GM12878 (cell line): ENCODE measurements around the gene BEST2. TPM values are rescaled to one million over a fixed set of nuclear protein-coding genes. Genes with fewer than 3 reads are reported as not detected.
A peak's percentile ranks its signal among the peaks of the same experiment; 100 is the strongest.

Source experiments
- DPF2 ChIP-seq: fragments of 450-650 bp; IDR thresholded peaks from 2 replicates; pipeline ENCODE4 v1.6.1; 2017; ENCODE audit warnings: mild to moderate bottlenecking
- JUNB ChIP-seq: IDR thresholded peaks from 2 replicates; pipeline ENCODE4 v1.6.1; 2016; ENCODE audit warnings: antibody characterized with exemption, mild to moderate bottlenecking
- KDM1A ChIP-seq: fragments of 200-600 bp; sonication (generic); IDR thresholded peaks from 2 replicates; pipeline ENCODE4 v1.6.1; 2016; ENCODE audit warnings: borderline replicate concordance
- POLR2A ChIP-seq: IDR thresholded peaks from 2 replicates; pipeline ENCODE4 v1.6.1; 2011; ENCODE audit warnings: low read depth, mild to moderate bottlenecking, low read length
- TARDBP ChIP-seq: IDR thresholded peaks from 2 replicates; pipeline ENCODE4 v1.6.1; 2016; ENCODE audit warnings: borderline replicate concordance
- ZZZ3 ChIP-seq: IDR thresholded peaks from 2 replicates; pipeline ENCODE4 v1.6.1; 2011; ENCODE audit warnings: low read depth; ENCODE audit not compliant: control insufficient read depth, insufficient read length
- polyA plus RNA-seq, 11 experiments: library from polyadenylated mRNA; depleted of rRNA in 4 of 11; unstranded in 6 of 11; stranded (reverse) in 5 of 11; fragments of >200 nt; fragmentation: Nextera tagmentation in 4 of 11; fragmentation: Illumina TruSeq in 1 of 11; extraction: Ambion mirVana in 4 of 11; extraction: Trizol in 1 of 11; gene quantifications; 1 replicate in 1 of 11; 2 replicates in 10 of 11; pipeline versions ENCODE4 v1.2.1 to v1.2.3, GENCODE V29; 2011 to 2016; ENCODE audit warnings: inconsistent platforms in 2 of 11, missing spikeins in 2 of 11, low read depth in 1 of 11
- total RNA-seq, 4 experiments: library from RNA; depleted of rRNA in 3 of 4; stranded (reverse); fragments of >200 nt in 3 of 4; fragmentation: Illumina TruSeq in 1 of 4; extraction: Trizol in 1 of 4; gene quantifications; 2 replicates each; pipeline versions ENCODE4 v1.2.1 to v1.2.3, GENCODE V29; 2013 to 2021
- TF ChIP-seq, protein P1 (sequence below): IDR thresholded peaks from 2 replicates; pipeline ENCODE4 v1.6.1; 2012; ENCODE audit warnings: mild to moderate bottlenecking, low read depth, low read length
- TF ChIP-seq, protein P2 (sequence below): fragments of 450-650 bp; IDR thresholded peaks from 2 replicates; pipeline ENCODE4 v1.6.1; 2017; ENCODE audit warnings: mild to moderate bottlenecking
- TF ChIP-seq, protein P3 (sequence below): IDR thresholded peaks from 2 replicates; pipeline ENCODE4 v1.6.1; 2012; ENCODE audit warnings: low read depth, low read length, improper control_type of control experiment
- TF ChIP-seq, protein P4 (sequence below): IDR thresholded peaks from 2 replicates; pipeline ENCODE4 v1.6.1; 2011; ENCODE audit warnings: mild to moderate bottlenecking, low read depth, low read length, moderate library complexity; ENCODE audit not compliant: insufficient replicate concordance

Gene BEST2
- total and polyA plus RNA-seq, 10 of the 15 experiments (the other 5 are each of a cell fraction or from before 2014, with no cell fraction given): not detected

DNA sequence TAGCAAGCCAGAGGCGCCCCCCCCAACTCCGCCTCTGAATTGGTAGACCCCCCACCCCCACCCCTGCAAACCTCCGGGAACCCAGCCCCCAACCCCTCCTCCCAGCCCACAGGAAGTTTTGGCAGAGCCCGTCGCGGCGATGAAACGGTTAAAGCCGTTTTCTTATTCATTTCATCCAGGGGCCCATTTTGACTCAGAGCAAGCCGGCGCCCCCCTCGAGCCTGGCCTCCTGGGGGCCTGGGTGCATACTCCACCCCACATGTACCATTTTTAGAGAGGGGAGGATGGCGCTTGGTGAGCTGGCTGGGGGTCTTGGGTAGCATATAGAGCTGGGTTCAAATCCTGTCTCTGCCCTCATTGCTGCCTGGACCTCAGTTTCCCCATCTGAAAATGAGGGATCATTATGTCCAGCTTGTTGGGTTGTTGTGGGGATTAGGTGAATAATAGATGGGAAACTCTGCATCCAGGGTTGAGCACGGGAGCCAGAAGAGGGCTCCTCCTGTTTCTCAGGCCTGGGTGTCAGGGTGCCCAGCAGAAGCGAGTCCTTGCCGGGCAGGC, 31.8 kb downstream of the BEST2 start (continued):
- TF ChIP-seq, protein P1, sequence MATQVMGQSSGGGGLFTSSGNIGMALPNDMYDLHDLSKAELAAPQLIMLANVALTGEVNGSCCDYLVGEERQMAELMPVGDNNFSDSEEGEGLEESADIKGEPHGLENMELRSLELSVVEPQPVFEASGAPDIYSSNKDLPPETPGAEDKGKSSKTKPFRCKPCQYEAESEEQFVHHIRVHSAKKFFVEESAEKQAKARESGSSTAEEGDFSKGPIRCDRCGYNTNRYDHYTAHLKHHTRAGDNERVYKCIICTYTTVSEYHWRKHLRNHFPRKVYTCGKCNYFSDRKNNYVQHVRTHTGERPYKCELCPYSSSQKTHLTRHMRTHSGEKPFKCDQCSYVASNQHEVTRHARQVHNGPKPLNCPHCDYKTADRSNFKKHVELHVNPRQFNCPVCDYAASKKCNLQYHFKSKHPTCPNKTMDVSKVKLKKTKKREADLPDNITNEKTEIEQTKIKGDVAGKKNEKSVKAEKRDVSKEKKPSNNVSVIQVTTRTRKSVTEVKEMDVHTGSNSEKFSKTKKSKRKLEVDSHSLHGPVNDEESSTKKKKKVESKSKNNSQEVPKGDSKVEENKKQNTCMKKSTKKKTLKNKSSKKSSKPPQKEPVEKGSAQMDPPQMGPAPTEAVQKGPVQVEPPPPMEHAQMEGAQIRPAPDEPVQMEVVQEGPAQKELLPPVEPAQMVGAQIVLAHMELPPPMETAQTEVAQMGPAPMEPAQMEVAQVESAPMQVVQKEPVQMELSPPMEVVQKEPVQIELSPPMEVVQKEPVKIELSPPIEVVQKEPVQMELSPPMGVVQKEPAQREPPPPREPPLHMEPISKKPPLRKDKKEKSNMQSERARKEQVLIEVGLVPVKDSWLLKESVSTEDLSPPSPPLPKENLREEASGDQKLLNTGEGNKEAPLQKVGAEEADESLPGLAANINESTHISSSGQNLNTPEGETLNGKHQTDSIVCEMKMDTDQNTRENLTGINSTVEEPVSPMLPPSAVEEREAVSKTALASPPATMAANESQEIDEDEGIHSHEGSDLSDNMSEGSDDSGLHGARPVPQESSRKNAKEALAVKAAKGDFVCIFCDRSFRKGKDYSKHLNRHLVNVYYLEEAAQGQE: no peak
- TF ChIP-seq ZZZ3: no peak
- no peak for TF ChIP-seq TARDBP
- TF ChIP-seq, protein P2, sequence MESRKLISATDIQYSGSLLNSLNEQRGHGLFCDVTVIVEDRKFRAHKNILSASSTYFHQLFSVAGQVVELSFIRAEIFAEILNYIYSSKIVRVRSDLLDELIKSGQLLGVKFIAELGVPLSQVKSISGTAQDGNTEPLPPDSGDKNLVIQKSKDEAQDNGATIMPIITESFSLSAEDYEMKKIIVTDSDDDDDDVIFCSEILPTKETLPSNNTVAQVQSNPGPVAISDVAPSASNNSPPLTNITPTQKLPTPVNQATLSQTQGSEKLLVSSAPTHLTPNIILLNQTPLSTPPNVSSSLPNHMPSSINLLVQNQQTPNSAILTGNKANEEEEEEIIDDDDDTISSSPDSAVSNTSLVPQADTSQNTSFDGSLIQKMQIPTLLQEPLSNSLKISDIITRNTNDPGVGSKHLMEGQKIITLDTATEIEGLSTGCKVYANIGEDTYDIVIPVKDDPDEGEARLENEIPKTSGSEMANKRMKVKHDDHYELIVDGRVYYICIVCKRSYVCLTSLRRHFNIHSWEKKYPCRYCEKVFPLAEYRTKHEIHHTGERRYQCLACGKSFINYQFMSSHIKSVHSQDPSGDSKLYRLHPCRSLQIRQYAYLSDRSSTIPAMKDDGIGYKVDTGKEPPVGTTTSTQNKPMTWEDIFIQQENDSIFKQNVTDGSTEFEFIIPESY: no peak
- TF ChIP-seq, protein P3, sequence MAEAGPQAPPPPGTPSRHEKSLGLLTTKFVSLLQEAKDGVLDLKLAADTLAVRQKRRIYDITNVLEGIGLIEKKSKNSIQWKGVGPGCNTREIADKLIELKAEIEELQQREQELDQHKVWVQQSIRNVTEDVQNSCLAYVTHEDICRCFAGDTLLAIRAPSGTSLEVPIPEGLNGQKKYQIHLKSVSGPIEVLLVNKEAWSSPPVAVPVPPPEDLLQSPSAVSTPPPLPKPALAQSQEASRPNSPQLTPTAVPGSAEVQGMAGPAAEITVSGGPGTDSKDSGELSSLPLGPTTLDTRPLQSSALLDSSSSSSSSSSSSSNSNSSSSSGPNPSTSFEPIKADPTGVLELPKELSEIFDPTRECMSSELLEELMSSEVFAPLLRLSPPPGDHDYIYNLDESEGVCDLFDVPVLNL: no peak
- TF ChIP-seq POLR2A: peak; percentile 16; the same call in 1 of the 2 replicates
- TF ChIP-seq DPF2: no peak; the same call in 1 of the 2 replicates
- TF ChIP-seq, protein P4, sequence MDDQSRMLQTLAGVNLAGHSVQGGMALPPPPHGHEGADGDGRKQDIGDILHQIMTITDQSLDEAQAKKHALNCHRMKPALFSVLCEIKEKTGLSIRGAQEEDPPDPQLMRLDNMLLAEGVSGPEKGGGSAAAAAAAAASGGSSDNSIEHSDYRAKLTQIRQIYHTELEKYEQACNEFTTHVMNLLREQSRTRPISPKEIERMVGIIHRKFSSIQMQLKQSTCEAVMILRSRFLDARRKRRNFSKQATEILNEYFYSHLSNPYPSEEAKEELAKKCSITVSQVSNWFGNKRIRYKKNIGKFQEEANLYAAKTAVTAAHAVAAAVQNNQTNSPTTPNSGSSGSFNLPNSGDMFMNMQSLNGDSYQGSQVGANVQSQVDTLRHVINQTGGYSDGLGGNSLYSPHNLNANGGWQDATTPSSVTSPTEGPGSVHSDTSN: no peak
- peak; percentile 84 for TF ChIP-seq JUNB
- no peak for TF ChIP-seq KDM1A
